Cortex of kidney (tissue), 1 donor: ENCODE results near the gene LMBRD2.

Source experiments
- DNase-seq: peaks from one replicate; lab custom pipeline; 2025; lab: John Stamatoyannopoulos, UW

The LMBRD2 gene

DNA sequence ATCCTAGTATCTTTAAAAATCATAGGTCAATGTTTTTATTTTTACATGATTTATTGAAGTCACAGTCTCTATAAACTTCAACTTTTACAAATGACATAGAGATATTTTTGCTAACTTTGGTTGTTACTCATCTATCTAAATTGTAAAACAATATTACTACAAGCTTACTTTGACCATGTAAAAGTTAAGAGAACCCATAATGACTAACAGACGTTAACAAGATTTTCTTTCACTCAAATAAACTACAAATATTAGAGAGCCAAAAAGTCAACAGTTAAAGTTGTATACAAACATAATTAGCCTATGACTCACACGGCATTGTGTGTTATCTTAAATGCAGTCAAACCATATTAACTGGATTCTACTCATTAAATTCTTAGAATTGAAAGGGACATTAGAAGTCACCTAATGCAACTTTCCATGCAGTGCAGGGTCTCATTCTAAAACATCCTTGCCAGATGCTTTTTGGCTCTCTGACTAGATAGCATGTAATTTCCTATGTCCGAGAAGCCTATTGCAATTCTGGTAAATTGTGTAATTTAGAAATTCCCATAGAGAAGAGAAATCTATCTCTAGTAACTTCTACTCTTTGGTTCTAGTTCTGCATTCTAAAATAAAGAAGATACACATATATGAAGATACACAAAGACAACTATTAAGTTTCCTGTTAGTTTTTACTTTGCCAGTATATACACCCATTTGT lies 42.8 kb downstream of the LMBRD2 start:
- no peak for DNase-seq

- no peak for DNase-seq
Observed at GRCh38 chr5:36105819-36106218, 45.9 kb downstream of the LMBRD2 start.

DNA sequence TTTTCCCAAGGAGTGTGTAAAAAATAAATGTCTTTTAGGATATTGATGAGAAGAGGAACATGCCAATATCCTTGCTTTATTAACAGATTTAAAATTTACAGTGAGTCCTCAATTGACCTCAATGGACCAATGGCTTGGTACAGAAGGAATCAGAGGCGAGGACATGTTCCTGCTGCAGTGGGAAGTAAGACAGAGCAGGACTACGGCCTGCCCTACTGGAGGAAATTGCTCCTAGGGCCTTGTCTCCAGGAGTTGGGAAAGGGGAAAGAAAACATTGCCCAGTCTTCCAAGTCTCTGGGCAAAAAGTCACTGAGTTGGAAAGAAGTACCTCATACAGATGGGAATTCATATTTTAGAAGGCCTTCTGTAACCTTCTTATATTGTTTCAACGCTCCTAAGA lies 51.9 kb downstream of the LMBRD2 start:
- DNase-seq = no peak

DNA sequence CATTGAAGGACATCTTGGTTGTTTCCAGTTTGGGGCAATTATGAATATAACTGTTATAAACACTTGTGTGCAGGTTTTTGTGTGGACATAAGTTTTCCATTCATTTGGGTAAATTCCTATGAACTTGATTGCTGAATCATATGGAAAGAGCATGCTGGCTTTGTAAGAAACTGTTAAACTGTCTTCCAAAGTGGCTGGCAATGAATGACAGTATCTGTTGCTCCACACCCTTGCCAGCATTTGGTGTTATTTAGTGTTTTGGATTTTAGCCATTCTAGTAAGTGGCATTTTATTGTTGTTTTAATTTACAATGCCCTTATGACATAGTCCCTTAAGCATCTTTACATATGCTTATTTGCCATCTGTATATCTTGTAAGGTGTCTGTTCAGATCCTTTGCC lies 55.2 kb downstream of the LMBRD2 start:
- no peak for DNase-seq

DNA sequence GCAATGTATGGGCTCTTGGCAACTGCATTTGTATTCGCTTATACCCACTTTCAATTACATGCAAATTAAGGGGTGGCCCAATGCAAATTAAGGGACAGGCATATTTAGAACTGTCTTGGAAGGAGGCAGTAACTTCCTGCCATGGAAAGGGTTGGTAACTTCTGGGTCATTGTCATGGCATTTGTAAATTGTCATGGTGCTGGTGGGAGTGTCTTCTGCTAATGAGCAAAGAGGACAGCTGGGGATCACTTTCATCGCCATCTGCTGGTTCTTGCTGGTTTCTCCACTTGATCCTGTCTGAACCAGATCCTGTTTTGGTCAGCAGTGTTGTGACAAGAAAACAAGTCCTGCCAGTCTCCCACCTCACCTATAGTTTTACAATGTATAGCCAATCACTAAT lies 61.7 kb downstream of the LMBRD2 start:
- DNase-seq = no peak

DNA sequence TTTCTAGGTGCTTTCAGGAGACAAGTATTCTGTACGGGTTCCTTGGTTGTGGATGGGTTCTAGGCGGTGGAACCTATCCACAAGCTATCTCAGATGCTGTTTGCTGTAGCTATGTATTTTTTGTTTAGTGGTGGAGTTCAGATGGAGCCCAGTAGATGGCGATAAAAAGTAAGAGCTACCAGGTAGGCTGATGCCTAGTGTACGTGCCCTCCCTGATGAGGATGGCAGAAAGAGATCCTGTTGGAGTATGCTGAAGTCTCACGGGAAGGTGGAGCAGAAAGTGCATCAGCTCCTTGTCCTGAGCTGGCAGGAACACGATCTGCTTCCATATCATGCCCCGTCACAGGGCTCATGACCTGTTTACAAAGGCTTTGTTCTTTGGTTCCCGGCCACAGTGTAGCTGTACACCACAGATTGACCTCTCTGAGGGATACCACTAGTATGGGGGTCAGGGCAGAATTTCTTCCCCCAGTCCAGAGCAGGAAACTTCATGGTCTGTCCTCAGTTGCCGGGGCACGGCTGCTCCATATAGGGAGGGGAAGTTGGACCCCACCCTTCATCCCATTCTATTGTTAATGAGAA lies 72.4 kb downstream of the LMBRD2 start:
- DNase-seq = no peak

GRCh38 chr5:36078430-36078829 lies 73.3 kb downstream of the LMBRD2 start:
- no peak for DNase-seq

- DNase-seq = no peak
Observed at GRCh38 chr5:36073595-36074216, 78.0 kb downstream of the LMBRD2 start.

DNA sequence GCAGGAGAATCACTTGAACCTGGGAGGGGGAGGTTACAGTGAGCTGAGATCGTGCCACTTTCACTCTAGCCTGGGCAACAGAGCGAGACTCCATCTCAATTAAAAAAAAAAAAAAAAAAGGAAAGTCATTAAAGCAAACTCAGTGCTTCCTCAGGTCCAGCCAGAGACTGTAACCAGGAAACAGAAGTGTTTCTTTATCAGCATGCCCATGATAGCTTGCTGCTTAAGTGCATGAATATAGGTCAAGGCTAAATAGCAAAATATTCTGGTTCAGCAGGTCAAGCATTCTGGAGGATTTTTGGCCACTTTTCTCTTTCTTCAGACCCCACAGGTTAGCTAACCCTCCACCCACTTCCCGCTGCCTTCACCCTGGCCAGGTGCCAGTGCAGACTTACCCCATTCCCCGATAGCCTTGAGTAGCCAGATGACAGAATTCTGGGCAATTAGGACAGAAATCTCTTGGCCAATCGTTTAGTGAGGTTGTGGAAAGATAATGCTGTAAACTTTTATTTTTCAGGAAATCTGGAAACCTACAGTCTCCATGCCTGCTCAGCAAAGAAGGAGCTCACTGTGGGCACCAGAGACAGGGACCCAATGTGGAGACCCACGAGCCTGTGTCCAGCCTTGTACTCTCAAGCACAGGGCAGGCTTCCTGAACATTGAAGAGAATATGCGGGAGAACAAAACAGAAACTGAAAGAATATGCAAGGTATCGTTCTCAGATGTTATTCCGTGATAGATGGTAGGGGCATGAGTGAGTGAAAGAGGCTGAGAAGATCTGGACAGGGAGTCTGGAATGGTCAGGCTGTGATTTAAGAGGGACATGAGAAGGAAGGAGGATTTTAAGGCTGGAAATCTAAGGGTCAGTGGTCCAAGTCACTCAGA lies 80.8 kb downstream of the LMBRD2 start:
- no peak for DNase-seq

- DNase-seq = no peak
Observed at GRCh38 chr5:36068751-36069281, 82.9 kb downstream of the LMBRD2 start.

DNA sequence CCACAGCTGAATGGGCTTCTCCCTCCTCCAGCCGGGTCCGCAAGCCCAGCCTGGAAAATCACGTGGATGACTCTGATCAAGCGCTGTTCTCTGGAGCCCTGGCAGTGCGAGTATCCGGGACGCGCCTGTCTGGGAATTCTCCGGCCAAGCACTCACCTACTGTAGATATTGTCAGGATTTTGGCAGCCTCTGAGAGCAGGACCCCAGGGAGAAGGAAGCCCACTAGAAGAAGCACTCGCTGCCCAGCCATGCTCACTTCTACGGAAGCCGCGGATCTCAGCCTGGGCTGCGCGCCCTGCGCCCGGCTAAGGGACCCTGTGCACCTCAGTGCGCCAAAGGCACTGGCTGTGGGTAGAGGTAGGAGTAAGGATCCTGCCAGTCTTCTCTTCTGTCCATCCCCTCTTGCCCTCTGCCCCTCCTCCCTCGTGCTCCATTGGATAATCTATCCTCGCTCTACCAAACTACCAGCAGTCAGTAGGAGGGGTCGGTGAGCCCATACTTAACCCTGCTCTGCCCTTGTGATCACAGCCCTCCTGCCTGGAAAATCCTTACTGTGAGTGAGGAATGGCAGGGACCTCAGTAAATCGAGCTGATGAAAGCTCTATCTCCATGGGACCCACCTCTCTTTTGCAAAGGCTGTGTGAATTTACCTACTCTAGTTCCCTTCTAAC lies 85.0 kb downstream of the LMBRD2 start, which contains the start of gene UGT3A2:
TSS of gene UGT3A2 (minus strand) at position 343 of the 671 bp plus-strand sequence. CDS start at position 250, 93 bp downstream.
- DNase-seq = no peak

GRCh38 chr5:36066001-36066539 lies 85.6 kb downstream of the LMBRD2 start:
- no peak for DNase-seq

DNA sequence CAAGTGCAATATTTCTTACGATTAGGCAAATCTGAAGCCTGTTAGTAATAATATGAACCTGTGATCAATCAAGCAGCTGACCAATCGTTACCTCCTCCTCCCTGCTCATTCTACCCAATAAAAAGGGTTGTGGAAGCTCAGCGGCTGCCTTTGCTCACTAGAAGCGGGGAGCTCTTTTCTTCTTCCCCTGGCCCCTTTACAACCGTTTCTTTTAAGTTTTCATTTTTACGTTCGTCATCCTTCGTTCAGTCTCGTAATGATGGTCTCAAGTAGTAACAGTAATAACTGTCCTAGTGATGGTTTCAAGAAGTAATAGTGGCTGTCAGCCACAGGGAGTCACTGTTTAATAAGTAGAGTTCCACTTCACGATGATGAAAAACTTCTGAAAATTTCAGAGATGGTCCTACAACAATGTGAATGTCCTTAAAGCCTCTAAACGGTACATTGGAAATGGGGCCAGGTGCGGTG lies 91.2 kb downstream of the LMBRD2 start:
- DNase-seq = no peak

- DNase-seq = no peak
Observed at GRCh38 chr5:36059571-36060419, 91.9 kb downstream of the LMBRD2 start.

GRCh38 chr5:36058776-36059175 lies 92.9 kb downstream of the LMBRD2 start:
- no peak for DNase-seq

DNA sequence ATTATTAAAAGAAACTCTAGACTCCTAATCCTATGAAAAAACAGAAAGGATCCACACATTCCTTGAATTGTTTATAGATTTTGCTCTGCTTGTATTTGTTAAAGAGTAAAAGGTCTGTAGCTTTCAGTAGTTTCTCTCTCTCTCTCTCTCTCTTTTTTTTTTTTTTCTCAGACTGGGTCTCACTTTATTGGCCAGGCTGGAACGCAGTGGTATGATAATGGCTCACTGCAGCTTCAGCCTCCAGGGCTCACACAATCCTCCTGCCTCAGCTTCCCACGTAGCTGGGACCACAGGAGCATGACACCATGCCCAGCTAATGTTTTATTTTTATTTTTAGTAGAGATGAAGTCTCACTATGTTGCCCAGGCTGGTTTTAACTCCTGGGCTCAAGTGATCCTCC lies 94.3 kb downstream of the LMBRD2 start:
- DNase-seq = no peak

- no peak for DNase-seq
Observed at GRCh38 chr5:36056422-36056821, 95.3 kb downstream of the LMBRD2 start.

DNA sequence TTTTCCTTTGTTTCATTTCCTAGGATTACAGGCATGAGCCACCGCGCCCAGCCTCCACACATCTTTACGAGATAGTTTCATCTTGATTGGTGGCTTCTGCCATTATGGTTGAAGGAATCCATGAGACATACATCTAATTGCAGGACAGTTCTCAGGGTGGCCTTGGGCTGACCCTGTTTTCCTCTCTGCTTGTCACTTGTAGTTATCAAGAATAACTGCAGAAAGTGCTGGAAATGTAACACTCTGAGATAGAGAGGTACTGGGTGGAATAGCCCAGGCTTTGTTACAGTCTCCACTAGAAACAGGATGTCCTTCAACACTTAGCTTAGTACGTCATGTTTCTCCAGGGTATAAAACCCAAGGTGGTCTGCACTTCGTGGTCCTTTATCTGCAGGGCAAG lies 95.7 kb downstream of the LMBRD2 start:
- DNase-seq = no peak

DNA sequence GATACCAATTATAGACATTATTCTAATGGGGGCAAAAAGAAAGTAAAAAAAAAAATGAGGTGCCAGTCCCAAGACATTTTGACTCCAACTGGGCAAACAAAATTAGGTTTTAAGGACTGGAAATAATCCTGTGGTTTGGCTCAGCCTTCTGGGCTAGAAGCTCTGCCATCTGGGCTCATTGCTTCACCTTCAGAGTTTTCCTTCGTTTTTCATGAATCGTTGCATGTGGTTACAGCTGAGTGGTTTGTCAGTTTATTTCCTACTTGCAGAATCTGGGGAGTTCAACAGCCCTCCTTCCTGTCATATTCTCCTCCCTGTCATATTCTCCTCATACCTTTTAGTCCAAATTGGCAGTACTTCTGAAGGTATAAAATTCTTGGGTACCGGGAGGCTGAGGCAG lies 97.0 kb downstream of the LMBRD2 start:
- DNase-seq = no peak

- DNase-seq = no peak
Observed at GRCh38 chr5:36052538-36052937, 99.1 kb downstream of the LMBRD2 start.
